ENCODE measurements around the gene ERMP1.

- TF ChIP-seq CTCF (IDR thresholded peaks at IDR 0.05; ENCODE audit: poor library complexity) (no peak), EZH2phosphoT487 (IDR thresholded peaks at IDR 0.05; ENCODE audit: low read depth, severe bottlenecking, unreplicated experiment) (no peak)
Measured at GRCh38 chr9:5840788-5841187, 7.9 kb upstream of the ERMP1 start.

Measured in hepatocyte (in vitro differentiated cells).